ENCODE data around the gene FLYWCH2. TPM values are rescaled to one million over a fixed set of nuclear protein-coding genes. Genes with fewer than 3 reads are reported as not detected.
A peak's percentile ranks its signal among the peaks of the same experiment; 100 is the strongest.

FLYWCH2 gene
- total and polyA plus RNA-seq, 9 of the 15 experiments (the other 6 are each of a cell fraction or from before 2014, with no cell fraction given), result 0.70 to 55.5 (median 7.6) TPM

- peak; percentile 50 to 82; a peak in 2 of 4 replicates for TF ChIP-seq TEAD1 (CRISPR knock-in tag; IDR thresholded peaks at IDR 0.05)
- TF ChIP-seq MITF (IDR thresholded peaks at IDR 0.05), result 0 out of 2 replicates have a peak, but pooled peaks have one; percentile 13
- TF ChIP-seq ZNF778 (CRISPR knock-in tag; IDR thresholded peaks at IDR 0.05), result no peak
- no peak for TF ChIP-seq GABPB2 (CRISPR knock-in tag; conservative IDR thresholded peaks at IDR 0.05)
- TF ChIP-seq ZKSCAN3 (CRISPR knock-in tag; IDR thresholded peaks at IDR 0.05), result no peak
- TF ChIP-seq GTF2E2 (tag; IDR thresholded peaks at IDR 0.05), result peak; percentile 95
- peak; percentile 88 for TF ChIP-seq ZNF165 (CRISPR knock-in tag; IDR thresholded peaks at IDR 0.05; ENCODE audit: borderline replicate concordance)
- no peak for TF ChIP-seq ZNF347 (CRISPR knock-in tag; IDR thresholded peaks at IDR 0.05; ENCODE audit: low read depth)
- no peak for TF ChIP-seq PRPF4 (IDR thresholded peaks at IDR 0.05; ENCODE audit: insufficient read depth, low read depth, low read length, poor library complexity, severe bottlenecking)
- no peak for TF ChIP-seq IRF2 (CRISPR knock-in tag; IDR thresholded peaks at IDR 0.05)
- TF ChIP-seq RNF219 (CRISPR knock-in tag; IDR thresholded peaks at IDR 0.05), result no peak
- TF ChIP-seq PCBP1 (IDR thresholded peaks at IDR 0.05; ENCODE audit: low read depth, low read length, poor library complexity, severe bottlenecking), result peak; percentile 69
- TF ChIP-seq PRMT5 (CRISPR knock-in tag; IDR thresholded peaks at IDR 0.05), result no peak
- no peak for TF ChIP-seq U2AF2 (optimal IDR thresholded peaks at IDR 0.05; ENCODE audit: low read depth, low read length)
- TF ChIP-seq ELF4 (CRISPR knock-in tag; IDR thresholded peaks at IDR 0.05), result peak; percentile 81; the same call in 1 of the 2 replicates
- TF ChIP-seq ATF4 (CRISPR knock-in tag; IDR thresholded peaks at IDR 0.05), result peak; percentile 68
- peak; percentile 85 for TF ChIP-seq CXXC5 (CRISPR knock-in tag; IDR thresholded peaks at IDR 0.05)
- no peak for TF ChIP-seq ZNF436 (CRISPR knock-in tag; IDR thresholded peaks at IDR 0.05)
- no peak for TF ChIP-seq SFPQ (IDR thresholded peaks at IDR 0.05; ENCODE audit: low read depth, low read length)
- peak; percentile 67; the same call in 1 of the 2 replicates for TF ChIP-seq ZSCAN32 (CRISPR knock-in tag; IDR thresholded peaks at IDR 0.05)
- TF ChIP-seq NCOA2 (IDR thresholded peaks at IDR 0.05; ENCODE audit: partially characterized antibody in 2 of 2), result no peak
Measured at GRCh38 chr16:2867987-2868789, 14.8 kb upstream of the FLYWCH2 start (continued).
